GM12875 (cell line): ENCODE results near the gene ADAM17.

ENCODE experiments used
- H3K4me3 ChIP-seq: one replicate; pipeline ENCODE4 v1.5.1; 2011; ENCODE audit warnings: low read depth, low read length, control low read depth
- TF ChIP-seq, protein P1 (sequence below): IDR thresholded peaks from 2 replicates; pipeline ENCODE4 v1.5.1; 2011; ENCODE audit warnings: low read depth, mild to moderate bottlenecking, control low read depth, inconsistent platforms, low read length, moderate library complexity, borderline replicate concordance; ENCODE audit not compliant: insufficient read depth

ADAM17 gene

GRCh38 chr2:9471206-9471605 lies 84.4 kb downstream of the ADAM17 start:
- no peak overlapping the region for H3K4me3 ChIP-seq
- TF ChIP-seq, protein P1, sequence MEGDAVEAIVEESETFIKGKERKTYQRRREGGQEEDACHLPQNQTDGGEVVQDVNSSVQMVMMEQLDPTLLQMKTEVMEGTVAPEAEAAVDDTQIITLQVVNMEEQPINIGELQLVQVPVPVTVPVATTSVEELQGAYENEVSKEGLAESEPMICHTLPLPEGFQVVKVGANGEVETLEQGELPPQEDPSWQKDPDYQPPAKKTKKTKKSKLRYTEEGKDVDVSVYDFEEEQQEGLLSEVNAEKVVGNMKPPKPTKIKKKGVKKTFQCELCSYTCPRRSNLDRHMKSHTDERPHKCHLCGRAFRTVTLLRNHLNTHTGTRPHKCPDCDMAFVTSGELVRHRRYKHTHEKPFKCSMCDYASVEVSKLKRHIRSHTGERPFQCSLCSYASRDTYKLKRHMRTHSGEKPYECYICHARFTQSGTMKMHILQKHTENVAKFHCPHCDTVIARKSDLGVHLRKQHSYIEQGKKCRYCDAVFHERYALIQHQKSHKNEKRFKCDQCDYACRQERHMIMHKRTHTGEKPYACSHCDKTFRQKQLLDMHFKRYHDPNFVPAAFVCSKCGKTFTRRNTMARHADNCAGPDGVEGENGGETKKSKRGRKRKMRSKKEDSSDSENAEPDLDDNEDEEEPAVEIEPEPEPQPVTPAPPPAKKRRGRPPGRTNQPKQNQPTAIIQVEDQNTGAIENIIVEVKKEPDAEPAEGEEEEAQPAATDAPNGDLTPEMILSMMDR = no peak

GRCh38 chr2:9467687-9468086 lies 87.9 kb downstream of the ADAM17 start:
- TF ChIP-seq, protein P1 = no peak
- H3K4me3 ChIP-seq = no peak overlapping the region

DNA sequence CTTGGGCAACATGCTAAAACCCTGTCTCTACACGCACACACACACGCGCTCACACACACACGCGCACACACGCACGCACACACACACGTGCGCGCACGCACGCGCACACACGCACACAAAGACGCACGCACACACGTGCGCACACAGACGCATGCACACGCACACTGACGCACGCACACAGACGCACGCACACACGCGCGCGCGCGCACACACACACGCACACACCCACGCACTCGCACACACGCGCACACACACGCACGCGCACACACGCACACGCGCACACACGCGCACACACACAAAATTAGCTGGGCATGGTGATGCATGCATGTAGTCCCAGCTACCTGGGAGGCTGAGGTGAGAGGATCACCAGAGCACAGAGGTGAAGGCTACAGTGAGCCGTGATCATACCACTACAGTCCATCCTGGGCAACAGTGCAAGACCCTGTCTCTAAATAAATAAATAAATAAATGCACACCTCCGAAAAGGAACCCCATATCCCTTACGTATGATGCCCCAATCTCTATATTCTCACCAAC lies 89.4 kb downstream of the ADAM17 start:
- no peak overlapping the region for H3K4me3 ChIP-seq
- TF ChIP-seq, protein P1 = no peak

GRCh38 chr2:9465170-9465569 lies 90.5 kb downstream of the ADAM17 start:
- TF ChIP-seq, protein P1 = no peak
- H3K4me3 ChIP-seq = no peak overlapping the region

- TF ChIP-seq, protein P1 = no peak
- no peak overlapping the region for H3K4me3 ChIP-seq
These were observed 92.0 kb downstream of the ADAM17 start for GRCh38 chr2:9463698-9464034.

GRCh38 chr2:9462886-9463697 lies 92.5 kb downstream of the ADAM17 start:
- no peak overlapping the region for H3K4me3 ChIP-seq
- TF ChIP-seq, protein P1 = no peak

DNA sequence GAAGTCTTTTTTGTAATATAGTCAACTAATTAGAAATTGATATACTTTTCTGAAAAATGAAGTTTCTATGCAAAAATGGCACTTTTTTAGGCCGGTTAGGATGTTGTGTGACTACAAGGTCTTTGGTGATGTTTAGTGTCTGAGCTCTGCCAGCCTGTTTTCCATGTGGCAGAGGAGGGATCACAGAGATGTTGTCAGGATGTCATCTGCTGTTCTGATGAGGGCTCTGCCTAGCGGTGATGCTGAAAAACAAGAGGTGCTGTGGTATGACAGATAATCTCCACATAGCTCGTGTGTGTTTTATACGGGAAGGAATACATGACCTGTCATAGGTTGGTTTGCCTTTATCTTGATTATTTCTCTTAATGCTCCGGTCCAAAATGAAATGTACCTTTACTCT lies 93.3 kb downstream of the ADAM17 start:
- TF ChIP-seq, protein P1 = no peak
- H3K4me3 ChIP-seq = no peak overlapping the region
